Measurements from ENCODE around the gene HHATL.

HHATL gene

DNA sequence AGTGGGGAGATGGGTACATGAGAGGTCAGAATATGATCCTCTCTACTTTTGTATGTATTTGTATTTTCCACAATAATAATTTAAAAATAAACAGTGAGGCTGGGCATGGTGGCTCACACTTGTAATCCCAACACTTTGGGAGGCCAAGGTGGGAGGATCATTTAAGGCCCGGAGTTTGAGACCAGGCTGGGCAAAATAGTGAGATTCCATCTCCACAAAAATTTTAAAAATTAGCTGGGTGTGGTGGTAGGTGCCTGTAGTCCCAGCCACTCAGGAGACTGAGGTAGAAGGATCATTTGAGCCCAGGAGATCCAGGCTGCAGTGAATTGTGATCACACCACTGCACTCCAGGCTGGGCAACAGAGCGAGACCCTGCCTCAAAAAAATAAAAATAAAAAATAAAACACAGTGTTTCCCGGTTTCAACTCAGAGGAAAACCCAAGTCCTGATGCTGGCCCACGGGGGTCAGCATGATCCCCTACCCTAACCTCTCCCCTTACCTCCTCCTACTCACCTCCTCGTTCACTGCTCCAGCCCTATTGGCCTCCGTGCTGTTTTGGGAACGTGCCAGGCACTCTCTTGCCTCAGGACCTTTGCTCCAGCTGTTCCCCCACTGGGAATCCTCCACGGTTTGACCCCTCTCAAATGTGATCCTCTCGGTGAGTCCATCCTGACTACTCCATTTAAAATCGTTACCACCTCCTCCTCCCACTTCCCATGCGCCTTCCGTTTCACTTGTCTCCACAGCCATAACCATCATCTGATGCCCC, 20.1 kb downstream of the HHATL start:
- no peak for DNase-seq

- DNase-seq: no peak
These were observed 21.1 kb downstream of the HHATL start for GRCh38 chr3:42681361-42682038.

DNA sequence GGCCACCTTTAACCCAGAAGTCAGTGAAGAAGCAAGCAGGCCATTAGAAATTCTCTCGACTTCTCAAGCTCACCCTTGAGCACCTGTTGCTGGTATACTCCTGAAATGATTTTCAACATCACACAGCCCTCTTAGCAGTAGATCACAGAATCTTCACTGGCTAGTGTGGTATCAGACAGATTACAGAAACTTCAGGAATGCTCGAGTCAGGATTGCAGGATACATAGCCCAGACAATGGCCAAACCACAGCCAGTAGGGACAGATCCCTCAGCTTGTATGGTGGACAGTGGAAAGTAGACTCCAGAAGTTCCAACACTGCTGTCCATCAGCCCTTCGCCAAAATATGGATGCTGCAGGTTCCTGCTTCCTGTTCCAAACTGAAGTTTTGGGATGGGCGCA, 21.8 kb downstream of the HHATL start:
- DNase-seq: no peak

- DNase-seq: no peak
These were observed 22.3 kb downstream of the HHATL start for GRCh38 chr3:42680271-42680670.

GRCh38 chr3:42678447-42678846, 24.2 kb downstream of the HHATL start:
- DNase-seq: no peak

GRCh38 chr3:42675909-42676308, 26.7 kb downstream of the HHATL start:
- DNase-seq: no peak

DNA sequence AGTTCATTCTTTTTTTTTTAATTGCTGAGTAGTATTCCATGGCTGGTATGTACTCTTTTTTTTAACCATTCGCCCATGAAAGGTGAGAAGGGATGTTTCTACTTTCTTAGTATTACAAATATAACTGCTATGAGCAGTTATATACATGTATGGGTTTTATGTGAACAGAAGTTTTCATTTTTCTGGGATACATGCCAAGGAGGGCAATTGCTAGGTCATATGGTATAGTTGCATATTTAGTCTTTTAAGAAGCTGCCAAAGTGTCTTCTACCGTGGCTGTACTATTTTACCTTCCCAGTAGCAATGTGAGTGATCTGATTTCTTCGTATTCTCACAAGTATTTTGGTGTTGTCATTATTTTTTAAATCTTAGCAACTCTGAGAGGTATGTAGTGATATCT, 28.5 kb downstream of the HHATL start:
- DNase-seq: no peak

GRCh38 chr3:42673082-42673481, 29.5 kb downstream of the HHATL start:
- DNase-seq: no peak

GRCh38 chr3:42672515-42672914, 30.1 kb downstream of the HHATL start:
- no peak for DNase-seq

GRCh38 chr3:42670670-42671069, 31.9 kb downstream of the HHATL start:
- no peak for DNase-seq

GRCh38 chr3:42670051-42670576, 32.5 kb downstream of the HHATL start:
- no peak for DNase-seq

GRCh38 chr3:42668793-42669217, 33.8 kb downstream of the HHATL start:
- no peak for DNase-seq

- no peak for DNase-seq
These were observed 34.2 kb downstream of the HHATL start for GRCh38 chr3:42668413-42668760.

DNA sequence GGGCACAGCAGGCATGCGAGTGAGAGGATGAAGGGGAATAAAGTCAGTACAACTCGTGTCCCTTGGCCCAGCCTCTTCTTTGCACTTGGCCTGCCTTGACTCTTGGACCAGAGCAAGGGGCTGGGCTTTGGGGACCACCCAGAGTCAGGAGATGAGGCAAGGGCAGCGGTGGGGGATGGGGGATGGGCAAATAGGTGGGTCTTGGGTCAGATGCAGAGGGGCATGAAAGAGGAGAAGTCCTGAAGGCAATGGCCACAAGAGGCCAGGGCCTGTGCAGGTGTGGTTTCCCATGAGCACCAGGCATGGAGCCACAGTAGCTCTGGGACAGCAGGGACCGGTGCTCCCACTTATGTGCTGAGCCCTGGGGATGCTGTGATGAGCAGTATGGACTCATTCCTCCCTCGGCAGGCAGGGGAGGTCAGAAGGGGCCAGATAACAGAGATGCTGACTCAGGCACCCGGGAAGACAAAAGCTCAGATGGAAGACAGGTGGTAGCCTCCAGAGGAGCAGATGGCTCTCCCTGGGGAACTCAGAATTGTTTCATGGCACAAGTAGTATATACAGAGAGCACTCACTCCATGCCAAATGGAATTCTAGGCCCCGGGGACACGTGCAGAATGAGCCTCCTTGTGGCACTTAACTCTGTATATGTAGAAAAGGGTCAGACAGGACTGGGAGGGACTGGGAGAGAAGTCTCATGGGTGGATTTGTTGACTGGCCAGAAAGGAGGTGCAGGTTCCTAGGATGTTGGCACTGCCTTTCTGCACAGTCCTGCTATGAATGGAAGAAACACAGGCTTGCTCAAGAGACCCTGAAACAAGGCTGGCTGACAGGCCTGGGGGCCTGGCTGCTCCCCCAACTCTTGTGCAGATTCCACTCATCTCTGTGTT, 34.8 kb downstream of the HHATL start:
- no peak for DNase-seq

DNA sequence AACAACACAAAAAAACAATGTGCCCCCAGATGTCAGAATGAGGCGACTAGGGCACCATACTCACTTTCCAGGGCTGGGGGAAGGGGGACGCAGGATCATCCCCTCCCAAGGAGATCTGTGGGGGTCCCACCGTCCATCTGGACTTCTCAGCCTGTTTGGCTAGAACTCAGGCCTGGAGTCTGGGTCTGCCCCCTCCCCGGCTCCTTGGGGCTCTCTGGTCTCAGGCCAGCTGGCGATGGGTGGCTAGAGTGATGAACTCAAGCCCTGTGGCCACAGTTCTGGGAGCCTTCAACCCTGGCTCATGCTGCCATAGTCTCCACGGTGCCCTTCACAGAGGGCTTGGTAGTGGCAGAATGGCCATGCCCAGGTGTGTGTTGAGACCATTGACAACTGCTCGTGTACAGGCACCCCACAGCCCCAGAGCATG, 35.5 kb downstream of the HHATL start:
- DNase-seq: no peak

DNA sequence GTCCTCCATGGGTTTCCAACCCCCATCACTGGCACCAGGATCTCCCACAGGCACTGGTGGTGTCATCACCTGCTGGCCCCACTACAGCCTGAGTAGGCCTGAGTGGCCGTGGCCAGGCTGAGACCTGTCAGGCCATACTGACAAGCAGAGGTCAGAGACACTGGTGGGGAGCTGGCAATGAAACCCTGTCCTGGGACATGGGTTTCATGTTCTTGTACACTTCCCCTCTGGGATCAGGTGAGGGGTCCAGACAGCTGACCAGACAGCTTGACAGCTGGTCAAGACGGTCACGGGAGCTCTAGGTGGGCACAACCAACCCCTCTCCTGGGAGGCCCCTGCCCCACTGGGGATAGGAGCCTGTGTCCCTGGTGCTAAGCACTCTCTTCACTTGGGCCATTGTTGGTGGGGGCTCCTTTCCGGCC, 36.0 kb downstream of the HHATL start:
- DNase-seq: no peak

DNA sequence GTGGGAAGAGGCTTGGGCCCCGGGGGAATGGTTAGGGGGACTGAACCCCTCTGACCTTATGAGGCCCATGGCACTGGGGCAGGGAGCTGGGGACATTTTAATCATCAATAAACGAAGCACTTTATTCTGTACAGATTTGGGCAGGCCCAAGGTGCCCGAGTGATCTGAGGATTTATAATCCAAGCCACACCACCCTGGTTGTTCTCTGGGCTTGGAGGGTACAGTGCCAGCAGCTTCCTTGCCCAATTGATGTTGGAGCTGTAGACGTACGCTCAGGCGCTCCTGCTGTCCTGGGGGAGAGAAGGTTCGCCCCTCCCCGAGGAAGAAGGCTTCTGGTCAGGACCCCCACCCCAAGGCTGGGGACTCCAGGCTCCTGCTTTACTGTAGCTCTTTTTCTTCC, 36.6 kb downstream of the HHATL start:
- no peak for DNase-seq

- no peak for DNase-seq
These were observed 37.3 kb downstream of the HHATL start for GRCh38 chr3:42665050-42665878.

DNA sequence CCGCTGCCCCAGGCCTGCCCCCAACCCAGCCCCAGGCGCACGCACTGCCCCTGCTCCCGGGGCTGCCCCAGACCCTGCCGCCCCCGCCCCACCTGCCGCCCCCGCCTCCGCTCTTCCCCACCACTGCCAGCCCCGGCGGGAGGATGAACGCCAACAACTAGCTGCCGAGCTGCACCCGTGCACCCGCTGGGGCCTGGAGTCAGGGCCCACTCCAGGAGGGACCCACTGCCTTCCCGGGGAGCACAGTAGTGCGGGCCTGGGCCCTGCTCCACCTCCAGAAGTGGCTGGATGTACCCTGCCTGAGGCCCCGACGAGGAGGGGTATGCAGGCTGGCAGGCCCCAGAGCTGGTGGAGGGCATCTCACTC, 38.2 kb downstream of the HHATL start:
- no peak for DNase-seq

DNA sequence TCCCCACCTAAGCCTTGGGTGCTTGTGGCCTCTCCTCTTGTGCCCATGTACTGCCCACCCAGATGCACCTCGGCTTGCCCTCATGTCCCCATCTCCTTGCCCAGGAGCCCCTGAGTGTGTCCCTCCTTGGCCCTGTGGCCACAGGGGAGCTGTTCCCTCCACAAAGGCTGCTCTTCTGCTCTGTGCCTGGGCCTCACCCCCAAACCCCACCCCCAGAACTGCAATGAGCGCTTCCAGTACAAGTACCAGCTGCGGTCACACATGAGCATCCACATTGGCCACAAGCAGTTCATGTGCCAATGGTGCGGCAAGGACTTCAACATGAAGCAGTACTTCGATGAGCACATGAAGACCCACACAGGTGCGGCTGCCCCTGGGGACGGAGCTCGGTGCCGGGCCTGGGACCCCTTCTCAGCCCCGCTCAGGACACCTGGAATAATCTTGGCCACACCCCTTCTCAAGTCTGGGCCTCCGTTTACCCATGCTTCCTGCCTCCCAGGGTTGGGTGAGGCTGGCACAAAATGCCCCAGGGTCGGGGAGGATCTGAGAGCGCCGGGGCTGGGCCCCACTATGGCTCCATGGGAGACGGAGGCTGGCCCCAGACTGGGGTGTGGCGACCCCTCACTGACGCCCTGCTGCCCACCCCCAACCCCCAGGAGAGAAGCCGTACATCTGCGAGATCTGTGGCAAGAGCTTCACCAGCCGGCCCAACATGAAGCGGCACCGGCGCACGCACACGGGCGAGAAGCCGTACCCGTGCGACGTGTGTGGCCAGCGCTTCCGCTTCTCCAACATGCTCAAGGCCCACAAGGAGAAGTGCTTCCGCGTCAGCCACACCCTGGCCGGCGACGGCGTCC, 38.8 kb downstream of the HHATL start:
- DNase-seq: no peak

DNA sequence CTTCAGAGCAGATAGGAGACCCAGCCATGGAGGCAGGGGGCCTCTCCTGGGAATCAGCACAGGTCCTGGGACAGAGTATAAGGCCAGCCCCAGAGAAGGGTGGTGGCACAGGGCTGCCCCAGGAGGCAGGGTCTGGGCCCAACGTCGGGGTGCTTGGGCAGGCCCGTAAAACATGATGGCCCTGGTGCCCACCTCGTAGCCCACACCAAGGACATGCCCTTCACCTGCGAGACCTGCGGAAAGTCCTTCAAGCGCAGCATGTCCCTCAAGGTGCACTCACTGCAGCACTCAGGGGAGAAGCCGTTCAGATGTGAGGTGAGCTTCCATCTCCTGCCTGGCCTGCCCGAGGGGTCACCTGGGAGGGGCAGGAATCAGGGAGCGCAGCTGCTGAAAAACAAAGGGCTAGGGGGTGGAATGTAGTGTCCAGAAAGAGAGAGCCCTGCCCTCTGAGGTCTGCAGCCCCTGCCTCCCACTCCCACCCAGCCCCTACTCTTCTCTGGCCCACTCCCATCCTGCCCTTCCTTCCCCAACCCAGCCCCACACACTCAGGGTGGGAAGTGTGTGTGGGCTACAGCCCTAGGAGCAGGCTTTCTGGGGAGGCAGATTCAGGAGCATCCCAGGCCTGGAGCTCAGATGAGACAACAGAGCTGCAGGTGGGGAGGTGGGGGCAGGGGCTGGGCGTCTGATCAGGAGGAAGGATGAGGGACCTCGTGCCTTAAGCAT, 39.6 kb downstream of the HHATL start:
- DNase-seq: no peak

All from activated CD4-positive, alpha-beta T cell treated with anti-CD3 and anti-CD28 coated beads for 48 hours (primary cell).